Measurements from ENCODE around the gene FBXW11. TPM values are rescaled to one million over a fixed set of nuclear protein-coding genes. Genes with fewer than 3 reads are reported as not detected.

The FBXW11 gene
- 10 to 100 TPM; 47.3 to 54.8 TPM for total RNA-seq

DNA sequence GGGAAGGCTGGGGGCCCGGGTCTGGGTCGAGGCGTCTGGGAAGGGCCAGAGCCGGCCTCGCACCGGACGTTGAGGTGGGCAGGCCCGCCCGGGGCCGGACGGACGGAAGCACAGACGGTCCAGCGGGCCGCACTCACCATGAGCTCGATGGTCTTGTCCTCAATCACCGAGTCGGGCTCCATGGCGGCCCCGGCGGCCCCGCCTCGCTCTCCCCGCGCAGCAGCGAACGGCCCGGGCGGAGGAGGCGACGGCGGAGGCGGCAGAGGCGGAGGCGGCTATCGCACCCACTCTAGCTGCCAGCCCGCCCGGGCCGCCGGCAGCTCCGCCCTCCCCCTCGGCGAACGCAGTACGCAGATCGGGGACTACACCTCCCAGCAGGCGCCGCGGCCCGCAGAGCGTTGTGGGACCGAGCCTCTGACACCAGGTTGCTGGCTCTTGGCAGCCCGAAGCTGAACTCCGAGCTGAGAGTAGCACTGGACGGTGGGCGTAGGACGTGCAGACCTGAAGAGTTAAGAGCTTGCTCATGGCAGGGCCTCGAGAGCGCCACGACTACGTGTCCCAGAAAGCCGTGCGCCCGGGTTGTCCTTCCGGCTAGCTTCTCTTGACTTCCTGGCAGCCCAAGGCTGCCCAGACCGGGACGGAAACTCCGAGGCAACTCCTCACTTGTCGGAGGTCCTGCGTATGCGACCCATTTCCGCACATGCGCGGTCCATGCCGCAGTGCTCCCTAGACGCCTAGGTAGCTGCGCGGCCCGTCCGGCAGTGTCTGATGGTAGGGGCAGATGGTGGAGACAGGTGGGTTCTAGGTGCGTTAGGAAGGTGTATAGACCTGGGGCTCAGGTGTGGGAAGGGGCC is at the start of gene FBXW11:
Gene FBXW11 (minus strand): TSS at position 318 of the 854 bp plus-strand sequence. CDS start 136 bp downstream, at position 182.
- Mint-ChIP-seq H3K4me3 (peak within 1 kb of the TSS; percentile 96), H3K36me3 (no peaks in the 10 kb centered on the region), H3K27me3 (no peaks in the 10 kb centered on the region), H3K4me1 (ENCODE audit: low read depth in 2 of 2) (peaks cover 33 to 50% of the 10 kb centered on the region in 2 donors), H3K9me3 (no peaks in the 10 kb centered on the region), H3K27ac (peak within 1 kb of the TSS; percentile 89 to 96)
- ATAC-seq = peak; percentile 94 to 96
- peak; percentile 98 for DNase-seq (ENCODE audit: low spot score)

DNA sequence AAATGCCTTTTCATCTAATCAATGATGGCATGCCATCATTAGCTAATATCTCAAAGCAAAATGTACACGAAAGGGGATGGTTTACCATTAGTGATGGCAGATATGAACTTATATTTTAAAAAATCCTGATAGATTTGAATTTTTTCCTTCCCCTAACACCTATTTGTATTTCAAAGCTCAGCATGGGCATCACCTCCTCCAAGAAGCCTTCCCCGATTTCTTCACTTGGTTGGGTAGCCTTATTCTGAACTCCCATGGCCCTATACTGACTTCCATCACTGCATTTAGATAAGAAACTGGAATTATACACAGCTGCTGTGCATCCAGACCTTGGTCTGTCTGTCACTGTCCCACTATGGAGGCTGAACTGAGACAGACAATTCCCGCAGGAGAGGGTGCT is 49.6 kb upstream of the FBXW11 start:
- no peak overlapping the region for H3K4me3 Mint-ChIP-seq
- no peaks in the 10 kb centered on the region for H3K9me3 Mint-ChIP-seq
- no peaks in the 10 kb centered on the region for H3K27me3 Mint-ChIP-seq
- DNase-seq (ENCODE audit: low spot score) = no peak
- H3K36me3 Mint-ChIP-seq = peaks cover 17% of the 10 kb centered on the region
- peak overlapping the region; percentile 41 to 53 for H3K27ac Mint-ChIP-seq
- no peak for ATAC-seq
- peaks cover 4 to 10% of the 10 kb centered on the region in 2 donors for H3K4me1 Mint-ChIP-seq (ENCODE audit: low read depth in 2 of 2)

DNA sequence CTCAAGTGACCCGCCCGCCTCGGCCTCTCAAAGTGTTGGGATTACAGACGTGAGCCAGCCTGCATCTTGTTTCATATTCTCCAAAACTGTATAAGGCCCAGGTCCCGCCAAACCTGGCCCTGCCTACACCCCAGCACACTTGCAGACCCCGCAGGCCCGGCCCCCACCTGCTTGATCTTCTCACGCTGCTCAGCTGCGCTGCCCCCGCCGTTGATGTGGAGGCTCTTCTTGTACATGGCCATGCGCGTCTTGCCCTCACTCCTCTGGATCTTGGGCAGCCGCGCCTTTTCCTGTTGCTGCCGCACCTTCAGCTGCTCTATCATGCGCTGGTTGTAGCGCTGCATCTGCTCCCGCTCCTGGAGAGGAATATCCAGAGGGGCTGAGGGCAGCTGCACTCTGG is 49.0 kb upstream of the FBXW11 start:
- H3K27me3 Mint-ChIP-seq = no peaks in the 10 kb centered on the region
- peaks cover 4 to 10% of the 10 kb centered on the region in 2 donors for H3K4me1 Mint-ChIP-seq (ENCODE audit: low read depth in 2 of 2)
- no peaks in the 10 kb centered on the region for H3K9me3 Mint-ChIP-seq
- ATAC-seq (no peak), DNase-seq (ENCODE audit: low spot score) (no peak)
- peaks cover 17% of the 10 kb centered on the region for H3K36me3 Mint-ChIP-seq
- peak overlapping the region; percentile 41 to 53 for H3K27ac Mint-ChIP-seq
- no peak overlapping the region for H3K4me3 Mint-ChIP-seq

DNA sequence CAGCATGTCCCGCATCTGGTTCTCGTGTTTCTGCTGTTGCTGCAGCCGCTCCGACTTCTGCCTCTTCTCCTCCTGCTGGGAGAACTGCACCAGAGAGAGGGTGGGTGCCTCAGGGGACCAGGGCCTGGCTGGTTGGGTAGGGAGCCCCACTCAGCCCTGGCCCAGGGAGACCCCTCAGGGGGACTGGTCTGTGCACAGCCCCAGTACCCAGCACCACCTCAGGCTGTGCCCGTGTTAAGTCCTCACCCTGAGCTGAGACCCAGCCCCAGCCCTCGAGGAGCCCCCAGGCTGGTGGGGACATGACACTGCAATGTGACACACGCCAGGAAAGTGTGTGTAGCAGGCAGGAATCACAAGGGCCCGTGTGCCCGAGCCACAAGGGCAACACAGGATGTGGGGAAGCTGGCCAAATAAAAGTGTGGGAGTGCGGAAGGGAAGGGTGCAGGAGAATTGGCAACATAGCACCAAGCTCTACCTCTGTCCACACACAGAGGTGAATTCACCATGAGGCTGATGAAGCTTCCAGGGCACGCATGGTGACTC is 48.2 kb upstream of the FBXW11 start:
- H3K27me3 Mint-ChIP-seq = no peaks in the 10 kb centered on the region
- ATAC-seq (peak; percentile 44 to 60), DNase-seq (ENCODE audit: low spot score) (no peak)
- peaks cover 14% of the 10 kb centered on the region for H3K36me3 Mint-ChIP-seq
- peaks cover 3 to 8% of the 10 kb centered on the region in 2 donors for H3K4me1 Mint-ChIP-seq (ENCODE audit: low read depth in 2 of 2)
- no peak overlapping the region for H3K27ac Mint-ChIP-seq
- H3K9me3 Mint-ChIP-seq = no peaks in the 10 kb centered on the region
- no peak overlapping the region for H3K4me3 Mint-ChIP-seq

DNA sequence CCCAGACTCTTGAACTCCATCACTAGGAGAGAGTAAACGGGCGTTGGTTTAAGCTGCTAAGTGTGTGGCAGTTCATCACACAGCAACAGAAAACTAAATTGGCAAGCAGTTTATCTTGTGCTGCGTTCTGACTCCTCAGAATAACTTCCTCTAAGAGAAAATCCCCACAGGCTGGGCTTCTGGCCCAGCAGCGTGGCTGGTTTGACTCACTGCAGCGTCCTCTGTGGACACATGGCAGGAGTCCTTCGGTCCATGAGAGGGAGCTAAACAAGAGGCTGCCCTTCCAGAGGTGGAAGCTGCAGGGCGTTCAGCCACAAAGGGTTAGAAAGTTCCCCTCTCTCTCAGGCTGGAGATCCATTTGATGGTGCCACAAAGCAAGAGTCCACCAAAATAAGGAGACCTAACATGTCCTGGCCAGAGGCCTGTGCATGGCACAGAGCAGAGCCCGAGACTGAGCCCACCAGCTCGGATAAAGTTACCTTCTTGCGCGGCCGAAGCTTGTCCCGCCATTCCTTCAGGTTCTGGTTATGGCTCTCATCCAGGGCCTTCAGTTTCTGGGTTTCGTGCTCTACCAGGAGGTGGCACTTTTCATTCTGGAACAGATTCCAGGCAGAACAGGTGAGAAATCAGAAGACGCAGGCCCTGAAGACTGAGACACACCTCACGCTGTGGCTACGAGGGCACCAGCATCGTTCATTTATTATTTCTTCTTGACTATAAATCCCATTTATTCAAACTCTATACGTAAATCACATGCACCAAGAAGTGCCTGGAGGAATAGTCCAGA is 46.2 kb upstream of the FBXW11 start:
- peak overlapping the region in 1 of 2 donors; percentile 18 for H3K27ac Mint-ChIP-seq
- H3K9me3 Mint-ChIP-seq = no peaks in the 10 kb centered on the region
- H3K4me1 Mint-ChIP-seq (ENCODE audit: low read depth in 2 of 2) = peaks cover 10 to 14% of the 10 kb centered on the region in 2 donors
- ATAC-seq (peak in 1 of 2 donors; percentile 7), DNase-seq (ENCODE audit: low spot score) (no peak)
- H3K36me3 Mint-ChIP-seq = peaks cover 23% of the 10 kb centered on the region
- H3K27me3 Mint-ChIP-seq = no peaks in the 10 kb centered on the region
- no peak overlapping the region for H3K4me3 Mint-ChIP-seq

DNA sequence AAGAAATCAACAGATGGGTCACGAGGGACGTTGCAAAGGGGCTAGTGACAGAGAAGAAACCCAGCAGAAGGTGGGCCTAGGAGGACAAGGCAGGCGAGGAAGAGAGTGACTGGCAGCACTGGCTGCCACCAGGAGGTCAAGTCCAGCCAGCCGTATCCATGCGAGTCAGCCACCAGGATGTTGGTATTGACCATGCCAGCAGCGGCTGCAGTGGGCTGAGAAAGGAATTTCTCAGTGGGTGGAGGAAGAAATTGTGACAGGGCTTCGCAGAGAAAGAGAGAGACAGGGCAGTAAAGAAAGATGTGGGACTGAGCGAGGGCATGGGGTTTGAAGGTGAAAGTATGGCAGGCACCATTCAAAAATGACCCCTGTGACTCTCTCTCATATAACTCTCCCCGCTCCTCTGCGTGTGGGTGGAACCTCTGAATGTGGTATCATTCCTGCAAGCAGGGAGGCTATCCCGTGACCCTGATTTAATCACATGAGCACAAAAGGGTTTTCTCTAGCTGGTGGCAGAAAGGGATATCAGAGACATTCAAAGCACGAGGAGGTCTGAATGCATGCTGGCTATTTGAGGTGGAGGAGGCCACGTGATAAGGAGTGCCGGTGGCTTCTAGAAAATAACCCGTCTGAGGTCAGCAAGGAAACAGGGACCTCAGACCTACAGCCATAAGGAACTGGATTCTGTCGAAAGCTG is 45.4 kb upstream of the FBXW11 start:
- ATAC-seq (no peak), DNase-seq (ENCODE audit: low spot score) (no peak)
- Mint-ChIP-seq H3K27me3 (no peaks in the 10 kb centered on the region), H3K9me3 (no peaks in the 10 kb centered on the region), H3K4me1 (ENCODE audit: low read depth in 2 of 2) (peaks cover 10 to 14% of the 10 kb centered on the region in 2 donors), H3K36me3 (peaks cover 21% of the 10 kb centered on the region), H3K27ac (peak overlapping the region in 1 of 2 donors; percentile 18), H3K4me3 (no peak overlapping the region)

DNA sequence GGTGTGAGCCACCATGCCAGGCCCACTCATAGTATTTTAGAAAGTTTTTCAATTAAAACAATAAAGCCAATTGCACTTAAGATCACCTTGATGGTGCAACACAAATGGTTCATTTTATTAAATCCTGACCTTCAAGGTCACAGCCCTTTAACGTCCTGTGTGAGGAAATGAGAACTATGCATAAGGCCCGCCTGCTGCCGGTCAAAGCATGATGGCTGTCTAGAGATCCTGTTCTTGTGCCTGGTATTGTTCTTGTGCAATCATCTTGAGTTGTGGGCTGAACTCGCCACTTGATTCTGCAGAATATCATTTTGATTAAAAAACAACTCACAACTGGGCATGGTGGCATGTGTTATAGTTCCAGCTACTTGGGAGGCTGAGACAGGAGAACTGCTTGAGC is 43.6 kb upstream of the FBXW11 start:
- Mint-ChIP-seq H3K9me3 (no peaks in the 10 kb centered on the region), H3K27ac (no peak overlapping the region), H3K36me3 (peaks cover 15% of the 10 kb centered on the region), H3K4me1 (ENCODE audit: low read depth in 2 of 2) (peaks cover 10% of the 10 kb centered on the region in 2 donors), H3K4me3 (no peak overlapping the region), H3K27me3 (no peaks in the 10 kb centered on the region)
- no peak for ATAC-seq
- no peak for DNase-seq (ENCODE audit: low spot score)

DNA sequence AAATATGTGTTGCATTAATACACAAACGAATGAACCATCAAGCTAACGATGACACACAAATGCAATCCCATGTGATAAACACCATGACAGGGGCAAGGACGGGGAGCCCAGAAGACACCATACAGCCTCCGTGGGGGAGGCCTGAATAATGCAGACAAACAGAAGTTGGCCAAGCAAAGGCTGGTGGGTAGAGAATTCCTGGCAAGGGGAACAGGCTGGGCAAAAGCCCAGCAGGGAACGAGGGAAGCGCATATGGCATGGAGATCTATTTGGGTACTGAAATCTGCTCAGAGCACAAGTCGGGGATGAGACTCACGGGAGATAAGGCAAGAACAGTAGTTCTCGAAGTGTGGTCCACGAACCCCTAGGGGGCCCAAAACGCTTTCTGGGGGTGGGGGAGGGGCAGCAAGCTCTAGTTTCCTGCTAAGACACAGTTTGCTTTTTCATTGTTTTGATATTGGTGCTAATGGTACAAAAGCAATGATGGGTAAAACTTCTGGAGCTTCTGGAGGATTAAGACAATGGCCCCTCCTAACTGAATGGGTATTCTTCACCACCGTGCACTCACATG is 42.9 kb upstream of the FBXW11 start:
- Mint-ChIP-seq H3K27me3 (no peaks in the 10 kb centered on the region), H3K27ac (peak overlapping the region in 1 of 2 donors; percentile 30), H3K9me3 (no peaks in the 10 kb centered on the region), H3K4me1 (ENCODE audit: low read depth in 2 of 2) (peaks cover 10 to 11% of the 10 kb centered on the region in 2 donors), H3K36me3 (peaks cover 18% of the 10 kb centered on the region), H3K4me3 (no peak overlapping the region)
- no peak for DNase-seq (ENCODE audit: low spot score)
- ATAC-seq = no peak

DNA sequence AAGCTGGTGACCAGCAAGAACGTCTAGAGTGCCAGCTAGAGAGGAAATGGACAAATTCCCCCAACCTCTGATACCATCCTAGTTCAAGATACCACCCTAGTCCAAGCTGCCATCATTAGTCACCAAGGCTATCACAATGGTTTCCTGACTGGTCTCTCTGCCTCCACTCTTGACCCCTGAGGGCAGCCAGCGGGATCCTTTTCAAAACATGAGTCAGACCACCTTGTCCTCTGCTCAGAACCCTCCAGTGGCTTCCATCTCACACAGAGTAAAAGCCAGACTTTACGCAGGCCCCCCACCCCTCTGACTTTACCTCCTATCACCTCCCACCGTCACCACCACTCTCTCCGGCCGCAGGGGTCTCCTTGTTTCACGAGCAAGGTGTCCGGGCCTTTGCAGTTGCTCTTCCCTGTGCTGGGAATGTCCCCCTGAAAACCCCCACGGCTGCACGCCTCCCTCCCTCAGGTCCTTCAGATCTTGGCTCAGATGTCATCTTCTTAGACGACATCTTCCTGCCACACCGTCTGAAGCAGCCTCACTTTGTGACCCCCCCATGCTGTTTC is 42.2 kb upstream of the FBXW11 start:
- ATAC-seq (no peak), DNase-seq (ENCODE audit: low spot score) (no peak)
- H3K36me3 Mint-ChIP-seq = peaks cover 18% of the 10 kb centered on the region
- no peaks in the 10 kb centered on the region for H3K27me3 Mint-ChIP-seq
- H3K27ac Mint-ChIP-seq = peak overlapping the region; percentile 30 to 72
- H3K4me3 Mint-ChIP-seq = no peak overlapping the region
- H3K4me1 Mint-ChIP-seq (ENCODE audit: low read depth in 2 of 2) = peaks cover 10 to 11% of the 10 kb centered on the region in 2 donors
- no peaks in the 10 kb centered on the region for H3K9me3 Mint-ChIP-seq

DNA sequence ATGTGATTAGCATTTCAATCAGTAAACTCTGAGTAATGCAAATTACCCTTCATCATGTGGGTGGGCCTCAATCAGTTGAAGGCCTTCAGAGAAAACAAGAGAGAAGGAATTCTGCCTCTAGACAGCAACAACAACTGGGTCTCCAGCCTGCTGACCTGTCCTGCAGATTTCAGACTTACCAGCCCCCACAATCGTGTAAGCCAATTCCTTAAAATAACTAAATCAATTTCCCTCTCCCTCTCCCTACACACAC is 41.7 kb upstream of the FBXW11 start:
- DNase-seq (ENCODE audit: low spot score) = no peak
- Mint-ChIP-seq H3K4me3 (no peak overlapping the region), H3K36me3 (peaks cover 18% of the 10 kb centered on the region), H3K27me3 (no peaks in the 10 kb centered on the region), H3K9me3 (no peaks in the 10 kb centered on the region), H3K4me1 (ENCODE audit: low read depth in 2 of 2) (peaks cover 10 to 11% of the 10 kb centered on the region in 2 donors), H3K27ac (peak overlapping the region; percentile 30 to 72)
- no peak for ATAC-seq

DNA sequence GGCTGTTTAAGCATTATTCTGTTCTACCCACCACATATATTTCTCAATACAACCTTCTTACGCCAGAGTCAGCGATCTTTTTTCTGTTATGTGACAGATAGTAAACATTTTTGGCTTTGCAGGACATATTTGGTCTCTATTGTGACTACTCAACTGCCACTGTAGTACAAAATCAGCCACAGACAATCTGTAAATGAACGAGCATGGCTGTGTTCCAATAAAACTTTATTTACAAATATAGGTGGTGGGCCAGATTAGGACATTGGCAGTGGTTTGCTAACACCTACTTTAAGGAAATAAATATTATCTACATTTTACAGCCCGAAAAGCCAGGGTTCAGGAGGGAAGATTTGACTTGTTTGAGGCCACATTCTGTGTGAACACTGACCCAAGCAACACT is 40.2 kb upstream of the FBXW11 start:
- H3K27ac Mint-ChIP-seq = peak overlapping the region; percentile 26 to 58
- no peaks in the 10 kb centered on the region for H3K9me3 Mint-ChIP-seq
- no peak for ATAC-seq
- H3K27me3 Mint-ChIP-seq = no peaks in the 10 kb centered on the region
- H3K4me3 Mint-ChIP-seq = no peak overlapping the region
- no peak for DNase-seq (ENCODE audit: low spot score)
- H3K4me1 Mint-ChIP-seq (ENCODE audit: low read depth in 2 of 2) = peaks cover 10 to 11% of the 10 kb centered on the region in 2 donors
- peaks cover 18% of the 10 kb centered on the region for H3K36me3 Mint-ChIP-seq

DNA sequence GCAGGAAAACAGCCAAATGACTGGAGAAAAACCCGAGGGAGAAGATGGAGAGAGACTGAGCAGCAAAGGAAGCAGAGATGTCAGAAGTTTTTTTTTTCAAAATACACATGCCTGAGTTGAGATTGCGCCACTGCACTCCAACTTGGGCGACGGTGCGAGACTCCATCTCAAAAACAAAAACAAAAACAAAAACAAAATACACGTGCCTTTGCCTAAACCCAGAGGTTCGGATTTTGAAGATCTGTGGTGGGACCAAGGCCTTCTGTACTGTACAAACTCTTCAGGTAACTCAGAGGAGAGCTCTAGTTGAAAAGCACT is 38.8 kb upstream of the FBXW11 start:
- Mint-ChIP-seq H3K36me3 (peaks cover 18% of the 10 kb centered on the region), H3K27ac (peak overlapping the region in 1 of 2 donors; percentile 52), H3K4me1 (ENCODE audit: low read depth in 2 of 2) (peaks cover 10 to 11% of the 10 kb centered on the region in 2 donors), H3K4me3 (no peak overlapping the region), H3K9me3 (no peaks in the 10 kb centered on the region), H3K27me3 (no peaks in the 10 kb centered on the region)
- no peak for DNase-seq (ENCODE audit: low spot score)
- ATAC-seq = no peak

DNA sequence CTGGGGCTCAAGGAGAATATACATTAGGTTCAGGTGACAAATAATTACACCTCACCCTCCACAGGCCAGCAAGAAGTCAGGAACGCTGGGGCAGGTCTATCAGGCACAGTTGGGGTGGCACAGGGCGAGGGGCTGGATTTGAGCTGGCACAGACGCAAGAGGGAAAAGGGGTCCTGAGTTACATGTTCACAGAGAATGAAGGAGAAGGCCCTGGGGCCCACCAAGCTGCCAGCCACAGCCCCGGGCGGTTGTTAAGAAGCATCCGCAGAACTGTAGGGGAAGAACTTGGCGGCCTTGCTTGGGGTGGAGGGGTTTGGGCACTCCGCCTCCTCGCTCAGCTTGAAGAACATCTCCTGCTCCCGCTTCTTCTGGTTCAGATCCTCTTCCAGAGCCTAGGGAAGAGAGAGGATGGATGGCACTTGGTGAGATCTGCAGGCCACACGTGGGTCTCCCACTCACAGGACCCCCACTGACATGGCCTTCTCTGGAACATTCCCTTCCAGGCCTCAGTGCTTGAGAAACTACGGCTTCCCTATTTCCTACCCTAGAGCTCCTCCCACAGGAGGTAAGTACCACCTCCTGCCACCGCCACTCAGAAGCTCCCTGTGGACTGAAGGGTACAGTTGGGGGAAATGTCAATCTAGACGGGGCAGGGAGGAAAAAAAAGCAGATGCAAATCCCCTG is 38.3 kb upstream of the FBXW11 start:
- H3K27me3 Mint-ChIP-seq = no peaks in the 10 kb centered on the region
- ATAC-seq (no peak), DNase-seq (ENCODE audit: low spot score) (no peak)
- no peaks in the 10 kb centered on the region for H3K9me3 Mint-ChIP-seq
- no peak overlapping the region for H3K4me3 Mint-ChIP-seq
- peak overlapping the region in 1 of 2 donors; percentile 52 for H3K27ac Mint-ChIP-seq
- H3K4me1 Mint-ChIP-seq (ENCODE audit: low read depth in 2 of 2) = peaks cover 10 to 16% of the 10 kb centered on the region in 2 donors
- peaks cover 18% of the 10 kb centered on the region for H3K36me3 Mint-ChIP-seq

Data from natural killer cell treated with Interleukin-12 subunit alpha and Interleukin-12 subunit beta and Interleukin-15 and Interleukin-18, amount 100 ng/mL, for 72 hours (primary cell).